DOHH2 (cell line): Measurements from ENCODE around the gene C19orf33.

Source experiments
- CTCF ChIP-seq: fragments of 200-600 bp; sonication (generic); IDR thresholded peaks from one replicate; pipeline ENCODE4 v1.5.1; 2014; ENCODE audit warnings: antibody characterized with exemption, mild to moderate bottlenecking, low read depth, low read length; ENCODE audit not compliant: poor library complexity, severe bottlenecking
- EZH2phosphoT487 ChIP-seq: fragments of 200-600 bp; sonication (generic); IDR thresholded peaks from 2 replicates; pipeline ENCODE4 v1.6.1; 2017; ENCODE audit warnings: borderline replicate concordance, mild to moderate bottlenecking, antibody characterized with exemption, low read length, moderate library complexity, mixed read lengths

DNA sequence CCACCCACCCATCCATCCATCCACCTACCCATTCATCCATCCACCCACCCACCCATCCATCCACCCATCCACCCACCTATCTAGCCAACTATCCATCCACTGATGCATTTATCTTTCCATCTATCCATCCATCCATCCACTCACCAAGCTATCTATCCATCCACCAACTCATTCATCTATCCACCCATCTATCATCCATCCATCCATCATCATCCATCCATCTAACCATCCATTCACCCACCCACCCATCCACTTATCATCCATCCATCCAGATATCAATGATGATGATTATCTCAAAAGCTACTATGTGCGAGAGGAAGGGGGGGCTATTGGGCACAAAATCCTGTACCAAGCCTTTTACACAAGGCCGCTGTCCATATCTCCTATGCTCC, 6.2 kb downstream of the C19orf33 start:
- TF ChIP-seq CTCF = no peak
- TF ChIP-seq EZH2phosphoT487 = no peak
